ENCODE measurements around the gene PCDHA12. TPM values are rescaled to one million over a fixed set of nuclear protein-coding genes. Genes with fewer than 3 reads are reported as not detected.

Gene PCDHA12
- total and polyA plus RNA-seq, 7 donors, result 0.06 to 0.71 (median 0.52) TPM; not detected in 3

- intact Hi-C loops (cut with DNase I), result no loop called here
- no peak for DNase-seq
- Histone ChIP-seq H3K27ac (no peak overlapping the region), H3K4me3 (no peak overlapping the region), H3K36me3 (no peaks in the 10 kb centered on the region), H3K27me3 (peaks cover 0 to 3% (median 0%) of the 10 kb centered on the region in 3 donors), H3K4me1 (no peaks in the 10 kb centered on the region), H3K9me3 (peaks cover 0 to 2% (median 0%) of the 10 kb centered on the region in 4 donors)
- WGBS, 2 donors, result 79 to 80% methylated on average over 1 of the region's 1 CpG
- TF ChIP-seq POLR2AphosphoS5 (IDR thresholded peaks at IDR 0.05), result no peak
- no peak for TF ChIP-seq CTCF (IDR thresholded peaks at IDR 0.05)
- no peak for TF ChIP-seq POLR2A (IDR thresholded peaks at IDR 0.05)
- TF ChIP-seq EP300 (IDR thresholded peaks at IDR 0.05), result no peak
These were observed 41.2 kb downstream of the PCDHA12 start for GRCh38 chr5:140916325-140916724.

- intact Hi-C loops (cut with DNase I), result no loop called here
- TF ChIP-seq EP300 (IDR thresholded peaks at IDR 0.05) (no peak), POLR2AphosphoS5 (IDR thresholded peaks at IDR 0.05) (no peak), POLR2A (IDR thresholded peaks at IDR 0.05) (no peak), CTCF (IDR thresholded peaks at IDR 0.05) (no peak)
These were observed 48.5 kb downstream of the PCDHA12 start for GRCh38 chr5:140923601-140924000.

GRCh38 chr5:140925806-140926442 lies 50.8 kb downstream of the PCDHA12 start, which contains the start of gene PCDHAC1:
TSS of gene PCDHAC1 (plus strand) at chr5:140926299. CDS start at chr5:140926893, 594 bp downstream.
- no peak for TF ChIP-seq EP300 (IDR thresholded peaks at IDR 0.05)
- no peak for TF ChIP-seq POLR2A (IDR thresholded peaks at IDR 0.05)
- no peak for TF ChIP-seq POLR2AphosphoS5 (IDR thresholded peaks at IDR 0.05)
- no peak for TF ChIP-seq CTCF (IDR thresholded peaks at IDR 0.05)
- Histone ChIP-seq H3K36me3 (no peaks in the 10 kb centered on the region), H3K27ac (peak within 1 kb of the TSS in 2 of 4 donors; percentile 49 to 75), H3K4me3 (peak within 1 kb of the TSS; percentile 27 to 55 (median 46)), H3K9me3 (no peaks in the 10 kb centered on the region), H3K27me3 (peaks cover 0 to 49% (median 22%) of the 10 kb centered on the region in 3 donors), H3K4me1 (peaks cover 0 to 20% (median 15%) of the 10 kb centered on the region in 4 donors)
- DNase-seq, result no peak
- 6 to 18% methylated on average over 41 of the region's 41 CpGs for WGBS, 2 donors
- intact Hi-C loops (cut with DNase I), result loop anchor here (2.0 kb wide), 1 partner anchor 115 kb away; no protein-coding TSS in a partner anchor

More at GRCh38 chr5:140923601-140924000, 48.5 kb downstream of the PCDHA12 start:
- peaks cover 0 to 20% (median 15%) of the 10 kb centered on the region in 4 donors for H3K4me1 ChIP-seq
- no peak for DNase-seq
- H3K27me3 ChIP-seq, result peaks cover 0 to 33% (median 15%) of the 10 kb centered on the region in 3 donors
- H3K4me3 ChIP-seq, result no peak overlapping the region
- H3K36me3 ChIP-seq, result no peaks in the 10 kb centered on the region
- no peak overlapping the region for H3K27ac ChIP-seq
- peaks cover 0 to 2% (median 0%) of the 10 kb centered on the region in 4 donors for H3K9me3 ChIP-seq
- WGBS, 2 donors, result 64 to 70% methylated on average over 4 of the region's 4 CpGs

GRCh38 chr5:140926443-140927227 lies 51.5 kb downstream of the PCDHA12 start:
- H3K27ac ChIP-seq, result peak overlapping the region in 2 of 4 donors; percentile 49 to 75

More at GRCh38 chr5:140926443-140927227, 51.5 kb downstream of the PCDHA12 start:
- H3K4me1 ChIP-seq, result peaks cover 0 to 20% (median 15%) of the 10 kb centered on the region in 4 donors
- 3 to 25% methylated on average over 74 of the region's 74 CpGs for WGBS, 2 donors
- no peak for TF ChIP-seq POLR2AphosphoS5 (IDR thresholded peaks at IDR 0.05)
- peak; percentile 30 to 70 (median 40) for TF ChIP-seq CTCF (IDR thresholded peaks at IDR 0.05)
- TF ChIP-seq EP300 (IDR thresholded peaks at IDR 0.05), result no peak
- H3K4me3 ChIP-seq, result peak overlapping the region; percentile 27 to 55 (median 46)
- H3K27me3 ChIP-seq, result peaks cover 0 to 45% (median 22%) of the 10 kb centered on the region in 3 donors
- H3K36me3 ChIP-seq, result no peaks in the 10 kb centered on the region
- no peaks in the 10 kb centered on the region for H3K9me3 ChIP-seq
- DNase-seq, result peak; percentile 85
- intact Hi-C loops (cut with DNase I), result loop anchor here (2.0 kb wide), 1 partner anchor 114 kb away; no protein-coding TSS in a partner anchor
